Renal cortex interstitium (tissue), 11 donors: ENCODE measurements around the gene LUC7L3. TPM values are rescaled to one million over a fixed set of nuclear protein-coding genes. Genes with fewer than 3 reads are reported as not detected.
A peak's percentile ranks its signal among the peaks of the same experiment; 100 is the strongest.

Experiments used
- DNase-seq, 11 donors: peaks; one replicate each; pipeline ENCODE4 v3.0.0-alpha.2; 2013; ENCODE audit warnings: low read depth in 9 of 11, low spot score in 4 of 11; ENCODE audit errors: extremely low read depth in 1 of 11
- polyA plus RNA-seq, 3 donors: library from polyadenylated mRNA; unstranded; fragments of 120-200 nt; gene quantifications; one replicate each; pipeline ENCODE4 v1.2.1, GENCODE V29; 2013; ENCODE audit not compliant: insufficient read length in 3 of 3

The LUC7L3 gene
- polyA plus RNA-seq, 3 donors: 519 to 747 (median 689) TPM

DNA sequence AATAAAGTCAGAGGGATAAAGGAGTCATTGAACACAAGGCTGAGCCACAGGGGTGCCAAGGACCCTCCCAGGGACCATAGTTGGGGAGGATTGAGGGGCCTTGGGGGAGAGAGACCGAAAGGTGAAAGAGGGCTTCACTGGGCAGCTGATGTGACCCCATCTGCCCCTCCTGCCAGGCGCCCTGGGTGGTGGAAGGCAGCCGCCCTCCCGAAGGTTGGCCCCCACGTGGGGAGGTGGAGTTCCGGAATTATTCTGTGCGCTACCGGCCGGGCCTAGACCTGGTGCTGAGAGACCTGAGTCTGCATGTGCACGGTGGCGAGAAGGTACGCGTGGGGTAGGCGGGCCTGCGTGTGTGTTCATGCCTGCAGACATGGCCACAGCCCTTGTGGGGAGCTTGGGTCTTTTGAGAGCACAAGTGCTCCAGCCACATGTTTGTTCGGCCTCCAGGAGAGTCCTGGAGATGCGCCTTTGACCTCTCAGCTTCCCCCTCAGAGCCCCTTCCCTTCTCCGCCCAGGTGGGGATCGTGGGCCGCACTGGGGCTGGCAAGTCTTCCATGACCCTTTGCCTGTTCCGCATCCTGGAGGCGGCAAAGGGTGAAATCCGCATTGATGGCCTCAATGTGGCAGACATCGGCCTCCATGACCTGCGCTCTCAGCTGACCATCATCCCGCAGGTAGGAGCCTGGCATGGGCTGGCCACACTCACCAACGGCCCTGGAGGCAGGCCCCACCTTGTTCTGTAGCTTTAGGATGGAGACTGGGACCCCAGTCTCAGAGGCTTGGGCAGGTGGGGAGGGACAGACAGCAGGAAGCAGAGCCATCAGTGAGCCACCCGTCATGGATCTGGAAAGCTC is 35.7 kb upstream of the LUC7L3 start:
- no peak for DNase-seq

DNA sequence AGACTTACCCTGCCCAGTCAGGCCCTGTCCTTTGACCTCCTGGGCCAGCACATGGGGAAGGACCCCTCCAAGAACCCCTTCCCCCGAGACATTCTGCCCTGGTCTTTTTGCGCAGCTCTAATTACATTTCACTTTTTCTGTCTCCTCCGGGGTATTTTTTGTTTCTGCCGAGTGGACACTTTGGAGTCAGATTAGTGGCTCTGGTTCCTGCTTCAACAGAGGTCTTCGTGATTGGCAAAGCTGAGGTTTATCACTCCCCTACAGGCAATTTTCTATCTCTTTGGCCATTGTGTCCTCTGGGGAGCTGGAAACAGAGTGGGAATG is 35.2 kb upstream of the LUC7L3 start:
- no peak for DNase-seq

DNA sequence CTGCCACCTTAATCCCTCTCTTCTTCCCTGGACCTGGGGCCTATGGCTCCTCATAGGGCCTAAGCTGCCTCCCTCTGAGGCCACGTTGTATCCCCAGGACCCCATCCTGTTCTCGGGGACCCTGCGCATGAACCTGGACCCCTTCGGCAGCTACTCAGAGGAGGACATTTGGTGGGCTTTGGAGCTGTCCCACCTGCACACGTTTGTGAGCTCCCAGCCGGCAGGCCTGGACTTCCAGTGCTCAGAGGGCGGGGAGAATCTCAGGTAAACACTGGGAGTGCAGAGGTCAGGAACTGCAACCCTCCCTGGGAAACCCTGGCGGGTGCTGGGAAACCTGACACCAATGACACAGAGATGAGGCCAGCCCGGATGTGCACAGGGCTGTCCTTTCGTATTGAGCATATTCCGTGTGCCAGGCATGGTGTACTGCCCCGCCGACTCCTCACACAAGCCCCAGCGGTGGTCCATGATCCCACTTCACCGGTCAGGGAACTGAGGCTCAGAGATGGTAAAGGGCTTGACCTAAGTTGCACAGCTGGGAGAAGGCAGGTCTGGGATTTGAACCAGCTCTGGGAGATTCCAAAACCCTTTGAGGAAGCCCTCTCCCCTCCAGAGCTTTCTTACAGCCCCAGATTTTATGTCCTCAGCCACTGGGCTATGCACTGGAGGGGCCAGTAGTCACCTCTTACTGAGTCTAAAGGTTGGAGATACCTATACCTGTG is 34.6 kb upstream of the LUC7L3 start:
- no peak for DNase-seq

DNA sequence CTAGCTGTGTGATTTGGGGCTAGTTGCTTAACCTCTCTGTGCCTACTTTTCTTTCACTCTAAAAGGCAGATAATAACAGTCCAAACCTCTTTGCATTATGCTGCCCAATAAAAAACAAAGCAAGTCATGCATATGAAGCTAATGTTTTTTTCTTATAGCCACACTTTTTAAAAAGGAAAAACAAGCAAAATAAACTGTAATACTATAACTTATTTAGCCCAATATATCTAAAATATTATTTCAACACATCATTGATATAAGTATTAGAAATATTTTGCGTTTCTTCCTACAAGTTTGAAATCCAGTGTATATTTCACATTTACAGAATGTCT is 34.1 kb upstream of the LUC7L3 start:
- DNase-seq: no peak

DNA sequence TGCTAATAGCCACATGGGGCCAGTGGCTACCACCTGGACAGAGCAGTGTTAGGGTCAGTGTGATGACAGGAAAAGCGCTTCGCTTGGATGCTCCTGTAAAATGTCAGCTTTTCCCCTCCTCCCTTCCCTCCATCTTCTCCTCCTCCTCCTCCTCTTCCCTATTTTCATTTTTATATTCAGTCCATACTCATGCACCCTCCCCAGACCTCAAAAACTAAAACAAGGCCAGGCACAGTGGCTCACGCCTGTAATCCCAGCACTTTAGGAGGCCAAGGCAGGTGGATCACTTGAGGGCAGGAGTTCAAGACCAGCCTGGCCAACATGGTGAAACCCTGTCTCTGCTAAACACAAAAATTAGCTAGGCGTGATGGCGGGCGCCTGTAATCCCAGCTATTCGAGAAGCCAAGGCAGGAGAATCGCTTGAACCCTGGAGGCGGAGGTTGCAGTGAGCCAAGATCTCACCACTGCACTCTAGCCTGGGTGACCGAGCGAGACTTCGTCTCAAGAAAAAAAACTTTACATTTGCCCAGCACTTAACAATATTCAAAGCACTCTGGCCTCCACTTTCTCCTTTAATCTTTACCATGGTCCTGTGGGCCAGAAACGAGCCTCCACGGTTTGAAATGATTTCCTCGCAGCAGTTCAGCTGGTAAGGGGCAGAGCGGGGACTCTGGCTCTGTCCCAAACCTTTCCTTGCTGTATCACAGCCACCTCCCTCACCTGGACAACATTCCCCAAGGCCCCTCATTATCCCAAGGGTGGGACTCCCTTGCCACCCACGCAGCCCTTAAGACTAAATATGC is 33.5 kb upstream of the LUC7L3 start:
- no peak for DNase-seq

DNA sequence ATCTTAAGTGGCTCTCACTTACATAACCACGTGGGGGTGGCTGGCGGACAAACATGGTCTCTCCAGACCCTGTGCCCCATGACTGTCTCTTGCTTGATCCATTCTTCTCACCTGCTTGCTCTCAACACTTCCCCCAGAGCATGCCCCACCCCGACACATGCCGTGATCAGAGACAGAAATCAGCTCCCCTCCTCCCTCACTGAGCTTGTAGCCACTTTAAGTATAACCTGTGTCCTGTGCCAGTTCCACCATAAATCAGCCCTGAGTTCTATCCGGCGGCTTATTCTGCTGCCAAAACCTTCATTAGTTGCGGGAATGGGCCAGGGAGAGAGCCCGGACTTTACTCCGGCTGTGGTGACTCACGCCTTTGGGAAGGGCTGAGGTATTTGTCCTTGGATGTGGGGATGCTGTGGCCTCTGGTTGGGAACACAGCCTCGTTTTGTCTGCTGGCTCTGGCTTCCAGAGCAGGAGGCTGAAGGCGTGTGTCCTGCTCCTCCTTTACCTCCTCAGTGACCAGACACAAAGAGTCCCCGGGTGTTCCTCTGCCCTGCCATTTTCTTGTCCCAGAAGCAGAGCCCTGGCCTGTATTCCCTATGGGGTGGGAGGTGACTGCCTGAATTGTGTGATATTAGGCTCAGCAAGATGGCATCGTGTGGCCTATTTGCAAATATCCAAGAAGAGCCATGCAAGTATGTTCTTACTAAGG is 32.8 kb upstream of the LUC7L3 start:
- DNase-seq: no peak

DNA sequence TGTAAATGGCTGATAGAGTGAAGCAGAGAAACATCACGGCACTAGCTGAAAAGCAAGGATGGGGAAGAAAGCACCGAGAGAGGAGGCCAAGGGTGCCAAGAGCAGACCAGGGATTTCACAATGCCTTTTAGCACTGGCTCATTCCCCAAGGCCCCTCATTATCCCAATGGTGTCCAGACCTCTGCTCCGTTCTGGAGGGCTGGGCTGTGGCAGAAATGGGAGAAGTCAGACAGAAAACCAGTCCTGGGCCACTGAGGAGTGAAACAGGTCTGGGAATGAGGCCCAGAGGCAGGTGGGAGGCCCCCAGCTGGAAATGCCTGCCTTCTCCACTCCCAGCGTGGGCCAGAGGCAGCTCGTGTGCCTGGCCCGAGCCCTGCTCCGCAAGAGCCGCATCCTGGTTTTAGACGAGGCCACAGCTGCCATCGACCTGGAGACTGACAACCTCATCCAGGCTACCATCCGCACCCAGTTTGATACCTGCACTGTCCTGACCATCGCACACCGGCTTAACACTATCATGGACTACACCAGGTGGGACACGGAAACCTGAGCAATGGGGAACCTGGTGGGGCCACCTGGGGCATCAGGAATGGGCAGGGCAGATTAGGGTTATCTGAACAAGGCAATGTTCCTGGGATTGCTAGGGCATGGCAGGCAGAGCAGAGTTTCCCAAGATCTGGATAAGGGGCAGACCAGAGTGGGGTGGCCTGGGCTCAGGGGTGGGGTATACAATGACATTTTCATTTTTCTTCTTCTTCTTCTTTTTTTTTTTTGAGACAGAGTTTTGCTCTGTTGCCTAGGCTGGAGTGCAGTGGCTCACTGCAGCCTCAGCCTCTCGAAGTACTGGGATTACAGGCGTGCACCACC is 32.0 kb upstream of the LUC7L3 start:
- no peak for DNase-seq

DNA sequence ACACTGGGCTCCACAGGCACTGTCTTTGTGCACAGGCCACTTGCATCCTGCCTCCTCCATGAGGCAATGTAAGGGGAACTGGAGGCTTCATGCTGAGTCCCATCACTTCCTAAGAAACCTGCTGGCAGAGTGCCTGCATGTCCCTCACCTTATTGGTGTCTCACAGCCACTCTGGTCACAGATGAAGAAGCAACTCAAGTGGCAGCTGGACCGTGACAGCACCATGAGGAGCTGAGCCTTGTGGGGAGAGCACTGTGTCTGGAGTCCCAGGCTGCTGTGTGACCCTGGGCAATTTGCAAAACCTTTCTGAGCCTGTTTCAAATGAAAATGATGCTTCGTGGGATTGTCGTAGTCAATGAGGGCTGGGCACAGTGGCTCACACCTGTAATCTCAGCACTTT is 31.2 kb upstream of the LUC7L3 start:
- no peak for DNase-seq

DNA sequence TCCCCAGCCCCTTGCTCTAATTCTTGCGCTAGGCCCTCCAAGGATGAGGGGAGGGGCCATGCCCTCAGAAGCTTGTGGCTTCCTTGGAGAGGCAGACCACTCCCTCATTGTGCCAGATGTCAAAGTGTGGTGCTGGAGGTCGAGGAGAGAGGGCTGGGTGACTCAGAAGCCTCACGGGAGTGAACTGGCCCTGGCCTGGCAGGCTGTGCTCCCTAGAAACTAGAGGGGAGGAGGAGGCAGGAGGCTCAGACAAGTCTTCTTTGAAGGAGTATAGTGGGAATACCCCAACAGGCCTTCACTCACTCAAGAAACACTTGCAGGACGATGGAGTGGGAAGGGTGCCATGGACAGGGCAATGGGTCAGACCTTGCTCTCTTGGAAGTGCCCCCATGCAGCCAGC is 30.2 kb upstream of the LUC7L3 start:
- no peak for DNase-seq

DNA sequence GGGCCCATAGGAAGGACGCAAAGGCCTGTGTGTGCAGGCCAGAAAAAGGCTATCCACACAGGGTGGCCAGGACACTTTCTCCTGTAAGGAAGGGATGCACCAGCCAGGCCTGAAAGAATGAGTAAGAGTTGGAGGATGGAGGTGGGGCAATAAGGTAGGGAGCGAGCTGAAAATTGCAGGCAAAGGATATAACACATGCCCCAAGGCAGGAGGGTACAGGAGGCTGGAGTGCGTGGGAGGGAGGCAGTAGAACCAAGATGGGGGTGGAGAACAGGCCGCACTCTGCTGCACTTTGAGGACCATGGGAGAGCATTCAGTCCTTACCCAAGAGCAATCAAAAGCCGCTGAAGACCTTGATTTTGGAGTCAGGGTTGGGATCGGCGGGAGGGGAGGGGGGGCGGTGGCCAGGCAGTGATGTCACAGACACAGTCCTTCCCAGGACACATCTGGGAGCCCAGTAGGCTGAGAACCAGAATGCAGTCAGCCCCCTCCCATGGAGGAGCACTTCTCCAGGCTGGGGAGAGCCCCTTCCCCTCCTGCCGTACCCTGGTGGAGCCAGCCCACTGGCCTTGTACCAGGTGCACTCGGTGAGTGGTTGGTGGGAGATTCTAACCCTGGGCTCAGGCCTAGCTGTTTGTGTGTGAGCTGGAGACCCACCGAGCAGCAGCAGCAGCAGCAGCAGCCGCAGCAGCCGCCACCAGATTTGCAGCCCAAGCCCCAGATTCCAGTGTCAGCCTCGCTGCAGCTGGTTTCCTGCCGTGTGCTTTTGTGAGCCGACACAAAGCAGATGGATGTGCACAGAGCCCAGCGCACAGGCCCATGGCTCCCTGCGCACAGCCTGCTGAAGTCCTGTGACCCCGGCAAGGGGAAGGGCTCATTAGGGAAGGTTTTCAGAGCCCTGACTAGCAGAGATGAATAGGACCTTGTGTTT is 29.2 kb upstream of the LUC7L3 start:
- DNase-seq: peak in 2 of 11 donors; percentile 42 to 43

DNA sequence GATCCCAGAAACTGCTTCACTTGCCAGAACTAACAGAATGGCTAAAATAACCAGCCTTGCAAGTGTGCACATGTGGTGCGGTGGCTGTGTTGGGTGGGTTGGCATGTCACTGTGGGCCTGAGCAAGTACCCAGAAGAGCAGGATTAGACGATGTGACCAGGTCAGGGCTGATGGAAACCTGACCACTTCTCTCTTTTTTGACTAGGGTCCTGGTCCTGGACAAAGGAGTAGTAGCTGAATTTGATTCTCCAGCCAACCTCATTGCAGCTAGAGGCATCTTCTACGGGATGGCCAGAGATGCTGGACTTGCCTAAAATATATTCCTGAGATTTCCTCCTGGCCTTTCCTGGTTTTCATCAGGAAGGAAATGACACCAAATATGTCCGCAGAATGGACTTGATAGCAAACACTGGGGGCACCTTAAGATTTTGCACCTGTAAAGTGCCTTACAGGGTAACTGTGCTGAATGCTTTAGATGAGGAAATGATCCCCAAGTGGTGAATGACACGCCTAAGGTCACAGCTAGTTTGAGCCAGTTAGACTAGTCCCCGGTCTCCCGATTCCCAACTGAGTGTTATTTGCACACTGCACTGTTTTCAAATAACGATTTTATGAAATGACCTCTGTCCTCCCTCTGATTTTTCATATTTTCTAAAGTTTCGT is 28.4 kb upstream of the LUC7L3 start:
- no peak for DNase-seq

DNA sequence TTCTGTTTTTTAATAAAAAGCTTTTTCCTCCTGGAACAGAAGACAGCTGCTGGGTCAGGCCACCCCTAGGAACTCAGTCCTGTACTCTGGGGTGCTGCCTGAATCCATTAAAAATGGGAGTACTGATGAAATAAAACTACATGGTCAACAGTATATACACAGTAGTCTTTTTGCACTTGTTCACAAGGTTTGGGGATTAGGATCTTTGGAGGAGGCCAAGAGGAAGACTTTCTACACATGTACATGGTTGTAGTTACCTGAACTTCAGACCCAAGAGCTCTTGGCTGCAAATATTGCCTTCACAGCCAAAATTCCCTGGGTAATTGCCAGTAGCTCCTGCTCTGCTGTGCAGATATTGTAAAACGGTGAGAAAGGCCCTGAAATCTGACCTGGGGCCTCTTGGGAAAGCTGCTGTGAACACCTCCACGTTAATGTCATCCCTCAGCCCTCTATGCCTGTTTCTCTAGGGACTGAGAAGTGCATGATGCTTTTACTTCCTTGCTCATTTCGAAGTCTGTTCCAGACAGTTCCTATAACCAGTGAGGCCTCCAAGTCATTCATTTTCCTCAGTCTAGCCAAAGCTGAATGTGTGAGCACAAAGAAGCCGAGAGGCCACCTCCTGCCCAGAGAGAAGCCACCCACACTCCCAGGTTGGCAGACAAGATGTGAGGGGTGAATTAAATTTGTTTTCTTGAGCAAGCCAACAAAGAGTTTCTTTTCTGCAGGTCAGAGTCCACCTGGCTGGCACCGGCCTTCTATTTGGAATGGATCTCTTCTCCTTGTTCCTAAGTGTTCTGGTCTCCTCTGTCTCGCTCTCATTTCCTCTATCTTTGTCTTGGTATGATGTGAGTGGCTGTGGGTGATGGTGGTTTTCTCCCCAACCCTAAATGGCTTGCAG is 27.6 kb upstream of the LUC7L3 start:
- DNase-seq: no peak

DNA sequence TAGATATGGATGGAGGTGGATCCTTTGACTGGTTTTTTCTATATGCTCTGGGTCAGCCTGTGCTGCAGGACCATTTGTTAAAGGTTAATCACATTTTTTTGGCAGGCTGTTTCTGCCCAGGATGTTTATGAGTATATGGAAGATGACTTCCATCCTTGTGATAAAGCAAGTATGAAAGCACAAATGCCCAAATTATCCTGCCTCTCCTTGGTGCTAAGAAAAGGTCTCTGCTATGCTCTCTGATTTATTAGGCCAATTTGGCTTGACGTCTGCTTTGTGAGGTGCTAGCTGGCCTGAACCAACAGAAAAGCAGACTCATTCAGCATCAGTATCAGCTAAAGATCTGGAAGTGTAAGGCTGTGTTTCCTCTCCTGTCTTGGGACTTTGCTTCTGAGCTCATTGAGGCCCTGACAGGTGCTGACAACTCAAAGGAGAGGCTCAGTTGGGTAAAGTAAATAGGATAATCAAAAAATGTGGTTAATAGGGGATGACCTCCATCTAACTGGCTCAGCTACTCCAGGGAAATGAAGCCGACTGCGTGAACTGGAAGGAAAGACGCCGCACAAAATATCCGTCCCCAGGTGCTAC is 26.9 kb upstream of the LUC7L3 start:
- no peak for DNase-seq

DNA sequence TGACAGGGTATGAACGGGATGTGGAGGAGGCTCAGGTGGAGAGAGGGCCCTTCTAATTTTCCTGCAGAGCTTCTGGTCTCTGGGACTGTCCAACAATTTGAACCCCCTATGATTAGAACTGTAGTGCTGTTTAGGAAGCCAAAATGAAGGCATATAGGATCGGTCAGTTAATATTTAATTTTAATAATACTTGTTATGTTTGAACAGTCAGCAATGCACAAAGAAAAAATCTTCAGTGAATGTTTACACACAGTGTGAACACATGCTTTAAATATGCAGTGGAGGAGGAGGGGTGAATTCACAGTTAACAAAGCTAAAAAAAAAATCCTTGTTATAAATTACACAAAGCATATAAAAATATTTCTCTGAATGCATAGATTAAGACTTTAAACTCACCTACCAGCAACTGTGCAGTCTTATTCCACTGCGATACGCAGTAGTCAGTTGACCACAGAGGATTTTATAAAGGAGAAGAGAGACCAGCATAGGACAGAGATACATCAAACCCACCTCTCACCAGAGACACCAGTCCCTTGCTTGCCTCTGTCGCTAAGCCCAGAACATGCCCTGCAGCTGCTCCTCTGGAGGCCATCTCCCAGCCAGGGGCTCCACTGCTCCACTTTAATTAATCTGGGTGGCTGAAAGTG is 26.2 kb upstream of the LUC7L3 start:
- DNase-seq: no peak

DNA sequence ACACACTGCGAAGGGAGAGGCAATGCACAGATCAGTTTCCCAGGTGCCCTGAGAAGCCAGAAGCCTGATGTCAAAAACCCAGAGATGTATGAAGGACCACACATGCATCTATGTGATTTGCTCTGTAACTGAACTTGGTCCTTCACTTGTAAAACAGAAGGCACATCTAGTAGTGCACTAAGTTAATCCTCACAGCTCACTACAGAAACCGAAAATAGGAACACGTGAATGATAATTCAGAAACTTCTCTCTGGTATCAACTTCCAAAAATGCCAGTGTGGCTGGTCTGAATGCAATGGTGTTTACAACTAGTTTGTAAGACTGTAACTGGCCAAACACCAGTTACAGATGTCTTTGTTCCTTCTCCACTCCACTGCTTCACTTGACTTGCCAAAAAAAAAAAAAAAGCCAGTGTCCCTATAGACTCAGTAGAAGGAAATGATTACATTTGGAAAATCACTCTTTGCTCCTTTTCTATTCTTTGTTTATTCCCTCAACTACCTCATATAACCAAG is 23.0 kb upstream of the LUC7L3 start:
- no peak for DNase-seq
